Lung microvascular endothelial cell (primary cell): ENCODE data around the gene SUPT20H. TPM values are rescaled to one million over a fixed set of nuclear protein-coding genes. Genes with fewer than 3 reads are reported as not detected.

Experiments
- DNase-seq, 2 donors: peaks; one replicate each; pipeline versions ENCODE4 v3.0.0 to v3.0.0-alpha.2; 2010; ENCODE audit warnings: low read depth in 2 of 2
- total RNA-seq: library from RNA; depleted of rRNA; stranded (reverse); fragments of >200 nt; gene quantifications from 2 replicates; pipeline ENCODE4 v1.2.1, GENCODE V29; 2014

Gene SUPT20H
- 20.7 and 26.0 TPM in 2 replicates for total RNA-seq

DNA sequence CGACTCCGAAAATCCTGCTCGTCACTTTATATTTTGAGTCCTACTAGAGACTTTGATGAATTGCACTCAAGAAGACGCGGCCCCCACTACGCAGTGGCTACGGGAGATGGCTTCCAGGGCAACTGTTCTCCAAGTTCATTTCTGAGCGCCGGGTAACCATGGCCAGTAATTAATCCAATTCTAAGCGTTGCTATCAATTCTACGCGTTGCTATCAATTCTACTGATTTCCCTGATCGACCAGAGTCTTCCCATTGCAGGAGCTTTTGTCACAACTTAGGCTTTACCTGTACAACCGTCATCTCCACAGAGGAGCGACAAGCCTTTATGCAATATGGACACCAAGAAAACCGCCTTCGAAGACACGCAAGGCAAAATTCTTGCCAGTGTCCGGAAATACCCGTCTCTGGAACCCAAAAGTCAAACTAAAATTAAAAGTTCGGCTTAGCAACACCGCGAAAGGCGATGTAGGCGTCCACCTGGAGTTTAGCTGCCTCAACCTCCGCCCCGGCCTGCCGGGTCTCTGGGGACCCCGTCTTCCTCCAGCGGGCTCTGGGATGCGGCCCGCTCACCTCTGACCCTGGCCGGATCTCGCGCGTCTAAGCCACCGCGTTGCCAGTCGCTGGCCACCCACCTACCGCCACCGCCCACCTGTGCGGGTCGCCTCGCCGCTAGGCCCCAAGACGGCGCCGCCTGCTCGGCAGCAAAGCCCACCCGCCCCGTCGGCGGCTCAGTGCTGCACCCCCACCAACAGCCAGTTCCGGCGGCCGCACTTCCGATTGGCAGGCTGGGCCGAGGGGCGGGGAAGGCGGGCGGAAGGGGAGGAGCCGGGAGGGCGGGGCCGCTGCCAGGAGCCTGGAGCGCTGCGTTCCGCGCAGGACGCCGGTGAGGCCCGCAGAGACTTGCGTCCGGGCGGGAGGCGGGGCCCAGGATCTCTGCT is at the start of gene SUPT20H:
Gene SUPT20H, minus strand, starts transcription at position 779 of the 938 bp plus-strand sequence. CDS start 8,198 bp downstream, outside the sequence.
- peak; percentile 93 for DNase-seq

GRCh38 chr13:37109051-37109678 is 49.7 kb upstream of the SUPT20H start:
- peak; percentile 38 to 77 for DNase-seq

DNA sequence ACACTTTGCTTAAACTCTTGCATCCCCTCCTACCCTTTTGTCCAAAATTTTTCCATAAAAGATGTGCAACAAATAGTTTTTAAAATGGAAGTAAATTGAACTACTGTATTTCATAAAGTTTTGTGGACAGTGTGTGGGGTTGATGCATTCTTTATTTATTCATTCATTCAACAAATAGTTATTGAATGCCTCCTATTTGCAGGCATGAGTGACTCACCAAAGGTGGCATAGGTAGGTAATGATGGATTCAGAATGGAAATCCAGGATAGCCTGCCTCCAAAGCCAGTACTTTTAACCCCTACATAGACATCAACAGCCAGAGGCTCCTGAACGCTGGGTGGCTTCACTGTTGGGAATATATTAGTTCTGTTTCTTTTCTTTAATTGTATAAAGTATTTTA is 48.4 kb upstream of the SUPT20H start:
- no peak for DNase-seq

GRCh38 chr13:37107456-37107855 is 48.0 kb upstream of the SUPT20H start:
- DNase-seq: no peak

GRCh38 chr13:37106642-37107041 is 47.2 kb upstream of the SUPT20H start:
- DNase-seq: no peak

GRCh38 chr13:37105251-37105714 is 45.8 kb upstream of the SUPT20H start, which contains the start of gene CSNK1A1L:
CSNK1A1L (minus strand) TSS chr13:37105664; CDS start chr13:37105256, 408 bp downstream.
- DNase-seq: no peak

DNA sequence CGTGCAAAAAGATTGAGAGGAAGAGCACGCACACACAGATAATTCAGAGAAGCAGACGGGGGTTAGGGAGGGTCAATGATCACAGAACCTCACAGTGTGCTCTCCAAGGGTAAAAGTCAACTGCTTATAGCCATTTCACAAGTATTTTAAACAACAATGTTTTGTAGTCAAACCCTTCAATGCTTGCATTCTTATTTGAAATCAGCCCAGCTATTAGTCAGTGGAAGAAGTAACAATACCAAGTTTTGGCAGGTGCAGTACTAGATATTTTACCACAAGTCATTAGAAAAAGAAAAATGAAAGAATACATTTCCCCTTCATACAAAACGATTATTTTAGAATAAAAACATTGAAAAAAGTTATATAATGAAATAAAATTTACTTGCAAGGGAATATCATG is 43.4 kb upstream of the SUPT20H start:
- no peak for DNase-seq

DNA sequence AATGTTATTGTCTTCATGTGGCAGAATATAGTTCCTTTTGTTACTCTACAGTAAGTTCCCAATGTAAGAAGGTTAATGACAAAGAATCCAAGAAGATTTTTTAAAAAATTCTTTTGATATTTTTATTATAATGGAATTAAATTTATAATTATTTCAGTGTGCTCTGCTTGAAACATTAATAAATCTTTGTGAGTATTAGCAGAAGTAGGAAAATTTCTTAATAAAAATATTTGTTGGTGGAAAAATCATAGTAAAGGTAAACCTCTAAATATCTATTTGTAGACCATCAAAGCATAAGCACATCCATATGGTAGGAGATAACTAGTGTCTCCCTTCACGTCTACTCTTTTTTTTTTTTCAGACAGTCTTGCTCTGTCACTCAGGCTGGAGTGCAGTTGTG is 41.7 kb upstream of the SUPT20H start:
- DNase-seq: no peak

GRCh38 chr13:37100731-37101130 is 41.2 kb upstream of the SUPT20H start:
- no peak for DNase-seq

GRCh38 chr13:37097076-37097475 is 37.6 kb upstream of the SUPT20H start:
- no peak for DNase-seq

DNA sequence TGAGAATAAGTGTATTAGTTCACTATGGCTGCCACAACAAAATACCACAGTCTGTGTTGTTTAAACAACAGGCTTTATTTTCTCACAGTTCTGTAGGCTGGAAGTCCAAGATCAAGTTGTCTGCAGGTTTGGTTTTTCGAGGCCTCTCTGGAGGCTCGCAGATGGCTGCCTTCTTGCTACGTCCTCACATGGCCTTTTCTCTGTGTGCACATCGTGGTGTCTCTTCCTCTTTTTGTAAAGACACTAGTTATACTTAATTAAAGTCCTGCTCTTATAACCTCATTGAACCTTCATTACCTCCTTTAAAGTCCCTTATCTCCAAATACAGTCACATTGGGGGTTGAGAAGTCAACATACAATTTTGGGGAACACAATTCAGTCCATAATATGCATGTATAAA is 35.4 kb upstream of the SUPT20H start:
- DNase-seq: no peak

- no peak for DNase-seq
These were observed 34.6 kb upstream of the SUPT20H start for GRCh38 chr13:37094099-37094498.

GRCh38 chr13:37091835-37092234 is 32.3 kb upstream of the SUPT20H start:
- no peak for DNase-seq

DNA sequence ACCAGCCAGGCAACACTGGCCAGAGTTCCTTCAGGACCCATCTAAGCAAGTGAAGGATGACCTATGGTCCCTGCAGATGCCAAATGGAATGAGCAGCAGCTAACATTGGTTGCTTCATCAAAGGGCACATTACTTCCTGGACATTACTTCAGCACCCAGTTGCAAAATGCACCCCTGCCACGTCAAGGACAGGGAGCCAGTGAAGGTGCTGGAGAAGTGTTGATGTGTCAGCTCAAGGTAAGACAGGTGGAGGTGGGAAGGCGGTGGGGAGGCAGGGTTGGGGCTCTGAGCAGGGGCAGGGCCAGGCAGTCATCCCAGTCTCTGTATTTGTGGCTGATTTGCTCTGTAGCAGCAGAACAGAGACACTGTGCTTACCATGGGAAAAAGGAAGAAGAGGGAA is 31.4 kb upstream of the SUPT20H start:
- DNase-seq: no peak

DNA sequence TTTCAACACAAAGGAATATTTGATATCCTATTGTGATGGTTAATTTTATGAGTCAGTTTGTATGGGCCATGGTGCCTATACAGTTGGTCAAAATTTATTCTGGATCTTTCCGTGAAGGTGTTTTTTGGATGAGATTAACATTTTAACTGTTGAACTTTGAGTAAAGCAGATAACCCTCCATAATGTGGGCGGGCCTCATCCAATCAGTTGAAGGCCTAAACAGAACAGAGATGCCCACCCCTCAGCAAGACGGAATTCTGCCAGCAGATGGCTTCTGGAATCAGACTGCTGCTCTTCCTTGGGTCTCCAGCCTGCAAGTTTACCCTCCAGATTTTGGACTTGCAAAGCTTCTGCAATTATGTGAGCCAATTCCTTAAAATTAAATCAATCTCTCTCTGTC is 30.0 kb upstream of the SUPT20H start:
- no peak for DNase-seq

GRCh38 chr13:37087486-37087885 is 28.0 kb upstream of the SUPT20H start:
- DNase-seq: no peak

DNA sequence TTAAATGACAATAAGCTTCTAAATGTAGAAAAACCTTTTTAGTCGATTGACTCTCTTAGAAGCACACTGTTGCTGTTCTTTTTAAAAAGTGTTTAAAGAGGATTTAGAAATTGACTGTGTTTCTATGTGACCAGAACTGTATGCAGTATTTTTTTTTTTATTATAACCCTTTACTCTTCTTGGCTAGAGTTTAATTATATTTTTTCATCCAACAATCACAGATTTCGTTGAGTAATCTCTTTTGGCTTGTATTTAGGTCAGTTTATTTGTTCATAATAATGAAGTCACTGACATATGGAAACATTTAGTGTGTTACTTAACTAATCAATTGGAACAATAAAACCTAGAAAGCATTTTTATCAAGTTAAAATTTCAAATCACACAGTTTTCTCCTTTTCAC is 26.1 kb upstream of the SUPT20H start:
- DNase-seq: no peak

GRCh38 chr13:37076818-37077217 is 17.3 kb upstream of the SUPT20H start:
- DNase-seq: no peak

DNA sequence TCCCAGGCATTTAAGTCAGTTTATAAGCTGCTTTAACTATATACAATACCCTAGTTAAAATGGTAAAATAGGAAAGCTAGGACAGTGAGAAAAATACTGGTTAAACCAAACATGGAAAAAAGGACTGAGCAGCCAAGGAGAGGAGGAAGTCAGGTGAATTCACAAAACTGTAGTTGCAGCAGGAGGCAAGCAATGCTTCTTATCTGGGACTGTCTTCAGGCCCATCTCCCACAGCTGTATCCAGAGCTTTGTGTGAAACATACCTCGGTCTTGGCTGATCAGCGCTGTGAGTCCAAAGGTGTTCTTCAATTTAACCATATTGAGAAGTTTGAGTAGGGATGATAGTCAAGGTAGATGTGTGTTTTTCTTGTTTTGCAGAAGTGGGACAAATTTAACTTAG is 15.7 kb upstream of the SUPT20H start:
- no peak for DNase-seq

DNA sequence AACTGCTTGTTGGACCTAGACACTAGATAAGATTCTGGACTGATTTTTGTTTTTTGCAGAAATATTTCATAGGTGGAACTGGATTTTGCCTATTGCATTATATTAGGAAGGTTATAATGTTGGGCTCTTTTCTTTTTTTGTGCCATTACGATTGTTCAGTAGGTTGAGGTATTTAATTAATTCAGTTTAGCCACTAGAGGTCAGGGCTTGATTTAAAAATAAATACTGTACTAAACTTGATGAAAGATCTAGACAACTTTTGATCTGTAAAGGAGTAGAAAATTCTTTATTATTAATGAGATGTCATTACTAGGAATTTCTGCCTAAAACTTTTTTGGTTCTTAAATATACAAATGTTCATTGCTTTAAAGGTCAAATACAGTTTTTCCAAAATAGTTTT is 15.2 kb upstream of the SUPT20H start:
- DNase-seq: peak; percentile 42 to 67

DNA sequence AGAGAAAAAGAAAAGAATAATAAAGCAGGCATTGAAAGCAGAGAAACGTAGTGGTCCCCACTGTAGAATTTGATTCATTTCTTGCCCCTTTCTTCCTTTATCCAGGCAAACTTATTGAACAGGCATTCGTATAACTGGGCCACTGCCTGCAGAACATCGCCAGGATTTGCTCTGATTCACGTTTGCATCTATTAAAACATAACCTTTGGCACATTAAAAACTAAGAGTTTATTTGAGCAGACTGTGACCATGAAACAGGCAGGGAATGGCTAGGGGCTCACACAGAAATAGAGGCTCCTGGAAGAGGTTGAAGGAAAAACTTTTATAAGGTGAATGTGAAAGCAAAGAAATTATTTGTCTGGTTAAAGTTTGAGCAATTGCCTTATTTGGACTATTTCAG is 12.5 kb upstream of the SUPT20H start:
- DNase-seq: no peak

GRCh38 chr13:37070956-37071355 is 11.5 kb upstream of the SUPT20H start:
- no peak for DNase-seq
